SK-N-MC (cell line): ENCODE data around the gene FLNB.

Source experiments
- DNase-seq: peaks from one replicate; pipeline ENCODE4 v3.0.0-alpha.2; 2011; ENCODE audit warnings: low read depth, low spot score
- H3K27ac ChIP-seq: fragments of 200-600 bp; sonication (generic); 2 replicates; pipeline ENCODE4 v1.5.1; 2016; ENCODE audit warnings: mixed run types
- H3K36me3 ChIP-seq: fragments of 200-600 bp; sonication (generic); 2 replicates; pipeline ENCODE4 v1.6.1; 2017; ENCODE audit warnings: antibody characterized with exemption, low read length, mixed read lengths; ENCODE audit not compliant: insufficient read depth
- H3K4me3 ChIP-seq: fragments of 200-600 bp; sonication (generic); 2 replicates; pipeline ENCODE4 v1.5.1; 2016
- H3K9ac ChIP-seq: fragments of 200-600 bp; sonication (generic); 2 replicates; pipeline ENCODE4 v1.8.0; 2017; ENCODE audit warnings: mixed run types, mixed read lengths; ENCODE audit not compliant: insufficient read length
- H3K9me3 ChIP-seq: fragments of 200-600 bp; sonication (generic); 2 replicates; pipeline ENCODE4 v1.6.1; 2017; ENCODE audit warnings: low read depth, mild to moderate bottlenecking, antibody characterized with exemption, low read length, moderate library complexity, mixed read lengths
- EZH2 ChIP-seq: fragments of 200-600 bp; sonication (generic); IDR thresholded peaks from one replicate; pipeline ENCODE4 v1.6.1; 2017; ENCODE audit warnings: antibody characterized with exemption
- FOXP2 ChIP-seq: optimal IDR thresholded peaks from 2 replicates; pipeline ENCODE3; 2011; ENCODE audit warnings: mild to moderate bottlenecking, moderate library complexity; ENCODE audit not compliant: insufficient read depth; ENCODE audit errors: extremely low read length, control extremely low read depth
- POLR2AphosphoS5 ChIP-seq: IDR thresholded peaks from 2 replicates; pipeline ENCODE4 v1.6.1; 2012; ENCODE audit warnings: mild to moderate bottlenecking, low read depth, low read length, borderline replicate concordance

FLNB gene

DNA sequence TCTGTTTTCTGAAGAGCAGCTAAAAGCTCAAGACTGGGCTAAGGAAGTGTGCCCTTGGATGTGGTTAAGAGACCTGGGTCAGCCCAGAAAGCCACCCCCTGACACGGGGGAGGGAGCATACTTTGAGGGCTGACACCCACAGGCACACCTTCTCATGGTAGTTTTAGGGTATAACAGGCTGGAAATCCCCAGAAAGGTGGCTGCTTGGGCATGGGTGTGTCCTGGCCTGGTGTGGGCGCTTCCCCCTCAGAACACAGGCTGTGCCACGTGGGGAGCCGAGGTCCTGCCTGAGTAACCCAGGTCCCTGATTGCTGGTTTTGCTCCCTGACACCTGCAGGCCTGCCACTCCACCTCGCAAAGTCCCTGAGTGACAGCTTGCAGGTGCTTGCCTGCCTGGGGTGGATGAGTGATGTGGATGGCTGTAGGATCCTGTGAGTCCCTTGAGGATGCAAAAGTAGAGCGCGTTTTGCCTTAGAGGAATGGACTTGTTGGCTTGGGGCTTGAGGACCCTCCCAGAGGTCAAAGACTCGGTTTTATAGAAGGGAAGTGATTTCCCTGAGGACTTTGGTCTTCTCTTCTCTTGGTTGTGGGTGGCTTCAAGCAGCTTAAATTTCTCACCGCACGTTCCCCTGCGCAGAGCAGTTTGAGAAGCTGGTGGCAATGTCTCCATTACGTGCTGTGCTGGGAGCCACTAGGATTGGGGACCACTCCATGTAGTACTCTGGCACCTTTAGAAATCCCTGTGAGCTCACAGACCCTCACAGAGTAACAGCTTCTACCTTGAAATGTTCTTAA, 108.1 kb downstream of the FLNB start:
- H3K4me3 ChIP-seq, result no peak overlapping the region
- H3K9ac ChIP-seq, result no peak overlapping the region
- no peak overlapping the region for H3K27ac ChIP-seq
- TF ChIP-seq FOXP2 (no peak), POLR2AphosphoS5 (no peak), EZH2 (no peak)
- H3K36me3 ChIP-seq, result peaks cover 7% of the 10 kb centered on the region; the same call in 1 of the 2 replicates
- no peaks in the 10 kb centered on the region for H3K9me3 ChIP-seq
- no peak for DNase-seq

DNA sequence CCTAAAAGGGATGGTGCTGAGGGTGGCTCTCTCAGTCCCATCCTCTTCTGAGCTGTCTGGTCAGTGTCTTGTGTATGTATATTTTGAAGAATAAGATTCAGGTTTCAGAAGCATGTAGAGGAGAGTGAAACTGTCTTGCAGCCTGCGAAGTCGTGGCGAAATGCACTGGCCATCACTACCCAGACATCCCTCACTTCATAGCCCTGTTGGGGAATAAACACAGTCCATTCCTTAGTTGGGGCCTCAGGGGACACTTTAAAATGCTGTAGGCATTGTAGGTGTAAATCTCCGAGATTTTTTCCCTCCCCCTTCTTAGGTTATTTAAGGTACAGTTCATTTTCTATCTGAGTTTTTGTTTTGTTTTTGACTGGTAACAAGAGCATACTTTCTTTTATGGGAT, 108.8 kb downstream of the FLNB start:
- Histone ChIP-seq H3K4me3 (no peak overlapping the region), H3K27ac (no peak overlapping the region), H3K9ac (no peak overlapping the region), H3K9me3 (no peaks in the 10 kb centered on the region), H3K36me3 (peaks cover 6% of the 10 kb centered on the region; the same call in 1 of the 2 replicates)
- TF ChIP-seq POLR2AphosphoS5 (no peak), FOXP2 (no peak), EZH2 (no peak)
- DNase-seq, result no peak

DNA sequence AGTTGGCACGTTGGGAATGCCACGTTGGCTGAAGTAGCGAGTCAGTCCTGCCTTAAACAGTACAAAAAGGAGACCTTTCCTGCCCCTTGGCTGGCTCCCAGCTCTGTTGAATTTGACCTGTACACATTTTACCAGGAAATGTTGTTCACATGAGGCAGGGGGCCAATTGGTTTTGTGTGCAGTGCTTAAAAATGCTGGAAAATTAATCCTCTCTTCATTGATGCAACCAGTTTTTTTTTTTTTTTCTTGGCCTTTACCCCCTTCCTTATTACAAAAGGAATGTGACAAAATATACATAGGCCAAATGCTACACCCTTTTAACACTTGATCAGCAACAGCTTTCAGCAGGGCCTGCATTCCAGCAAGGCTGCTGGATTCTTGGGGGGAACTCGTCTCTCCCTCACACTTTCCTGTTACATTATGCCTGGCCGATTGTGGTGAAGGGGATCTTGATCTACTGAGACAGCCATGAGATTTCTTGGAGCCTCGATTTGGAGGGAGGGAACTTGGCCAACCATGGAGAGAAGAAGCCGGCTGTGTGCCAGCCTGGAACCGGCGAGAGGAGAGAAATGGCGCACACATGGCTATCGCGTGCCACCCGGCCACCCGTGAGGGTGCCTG, 109.4 kb downstream of the FLNB start:
- H3K9ac ChIP-seq, result no peak overlapping the region

DNA sequence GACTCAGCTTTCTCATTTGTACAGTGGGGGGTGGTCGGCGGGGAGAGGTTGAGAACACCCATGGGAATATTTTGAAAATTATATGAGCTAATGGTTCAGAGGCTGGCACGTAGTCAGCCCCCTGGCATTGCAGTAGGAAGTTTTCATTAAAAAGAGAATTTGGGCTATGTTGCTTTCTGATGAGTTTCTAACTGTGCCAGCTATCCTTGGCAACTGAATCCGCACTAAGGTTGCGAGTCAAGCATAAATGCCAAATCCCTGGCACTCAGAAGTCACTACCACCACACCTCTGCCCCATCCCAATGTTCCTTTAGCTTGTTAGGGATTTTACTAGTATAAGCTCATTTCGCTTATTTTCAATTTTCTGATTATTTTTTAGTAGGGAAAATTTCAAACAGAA, 111.0 kb downstream of the FLNB start:
- Histone ChIP-seq H3K4me3 (no peak overlapping the region), H3K27ac (no peak overlapping the region), H3K9ac (no peak overlapping the region), H3K36me3 (peaks cover 7% of the 10 kb centered on the region; the same call in 1 of the 2 replicates), H3K9me3 (no peaks in the 10 kb centered on the region)
- TF ChIP-seq FOXP2, result no peak
- no peak for TF ChIP-seq EZH2
- TF ChIP-seq POLR2AphosphoS5, result no peak
- no peak for DNase-seq

More for the DNA sequence above, 109.4 kb downstream of the FLNB start:
- no peaks in the 10 kb centered on the region for H3K9me3 ChIP-seq
- no peak overlapping the region for H3K4me3 ChIP-seq
- no peak for TF ChIP-seq EZH2
- no peak for TF ChIP-seq POLR2AphosphoS5
- no peak for TF ChIP-seq FOXP2
- H3K36me3 ChIP-seq, result peaks cover 5% of the 10 kb centered on the region; the same call in 1 of the 2 replicates
- DNase-seq, result no peak
- H3K27ac ChIP-seq, result no peak overlapping the region

DNA sequence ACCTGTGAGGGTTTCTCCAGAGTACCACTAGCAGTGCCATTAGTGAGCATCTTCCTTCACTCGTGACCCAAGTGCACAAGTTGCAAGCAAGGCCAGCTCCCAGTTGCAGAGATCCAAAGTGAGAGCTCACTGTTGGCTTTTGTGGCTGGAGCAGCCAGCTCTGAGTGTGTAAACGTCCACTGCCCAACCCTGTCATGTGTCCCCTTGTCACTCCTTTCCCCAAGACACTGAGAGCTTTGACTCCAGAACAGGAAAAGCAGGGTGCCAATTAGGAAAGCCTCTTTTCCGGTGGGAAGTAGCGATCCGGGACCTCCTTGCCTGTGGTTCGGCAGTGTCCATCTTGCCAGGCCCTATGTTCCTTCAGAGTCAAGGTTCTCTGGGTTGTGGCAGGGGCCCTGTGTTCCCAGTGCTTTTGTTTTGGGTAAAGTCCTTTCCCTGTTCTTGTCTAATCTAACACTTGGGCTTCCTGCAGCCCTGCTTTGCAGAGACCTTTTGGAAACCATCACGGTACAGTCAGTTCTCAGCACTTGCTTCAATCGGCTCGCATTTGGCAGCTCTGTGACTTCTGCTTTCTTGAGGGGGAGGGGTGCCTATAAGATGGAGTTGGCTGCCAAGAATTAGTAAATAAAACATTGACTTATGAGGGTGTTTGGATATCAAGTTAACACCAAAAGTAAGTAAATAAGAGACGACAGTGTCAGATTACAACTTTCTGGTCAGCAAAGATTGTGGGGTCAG, 112.0 kb downstream of the FLNB start:
- TF ChIP-seq FOXP2 (no peak), EZH2 (no peak), POLR2AphosphoS5 (no peak)
- DNase-seq, result no peak
- H3K27ac ChIP-seq, result no peak overlapping the region
- no peak overlapping the region for H3K9ac ChIP-seq
- peaks cover 14% of the 10 kb centered on the region; the same call in 1 of the 2 replicates for H3K36me3 ChIP-seq
- H3K4me3 ChIP-seq, result no peak overlapping the region
- H3K9me3 ChIP-seq, result no peaks in the 10 kb centered on the region

DNA sequence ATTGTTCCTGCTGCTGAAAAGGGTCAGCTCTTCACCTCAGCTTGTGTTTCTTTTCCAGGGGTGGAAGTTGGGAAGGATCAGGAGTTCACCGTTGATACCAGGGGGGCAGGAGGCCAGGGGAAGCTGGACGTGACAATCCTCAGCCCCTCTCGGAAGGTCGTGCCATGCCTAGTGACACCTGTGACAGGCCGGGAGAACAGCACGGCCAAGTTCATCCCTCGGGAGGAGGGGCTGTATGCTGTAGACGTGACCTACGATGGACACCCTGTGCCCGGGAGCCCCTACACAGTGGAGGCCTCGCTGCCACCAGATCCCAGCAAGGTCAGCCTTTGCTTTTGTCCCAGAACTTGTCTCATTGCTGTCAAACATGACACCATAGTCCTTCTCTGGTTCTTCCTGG, 113.0 kb downstream of the FLNB start:
- H3K27ac ChIP-seq, result no peak overlapping the region
- TF ChIP-seq FOXP2 (no peak), POLR2AphosphoS5 (no peak), EZH2 (no peak)

DNA sequence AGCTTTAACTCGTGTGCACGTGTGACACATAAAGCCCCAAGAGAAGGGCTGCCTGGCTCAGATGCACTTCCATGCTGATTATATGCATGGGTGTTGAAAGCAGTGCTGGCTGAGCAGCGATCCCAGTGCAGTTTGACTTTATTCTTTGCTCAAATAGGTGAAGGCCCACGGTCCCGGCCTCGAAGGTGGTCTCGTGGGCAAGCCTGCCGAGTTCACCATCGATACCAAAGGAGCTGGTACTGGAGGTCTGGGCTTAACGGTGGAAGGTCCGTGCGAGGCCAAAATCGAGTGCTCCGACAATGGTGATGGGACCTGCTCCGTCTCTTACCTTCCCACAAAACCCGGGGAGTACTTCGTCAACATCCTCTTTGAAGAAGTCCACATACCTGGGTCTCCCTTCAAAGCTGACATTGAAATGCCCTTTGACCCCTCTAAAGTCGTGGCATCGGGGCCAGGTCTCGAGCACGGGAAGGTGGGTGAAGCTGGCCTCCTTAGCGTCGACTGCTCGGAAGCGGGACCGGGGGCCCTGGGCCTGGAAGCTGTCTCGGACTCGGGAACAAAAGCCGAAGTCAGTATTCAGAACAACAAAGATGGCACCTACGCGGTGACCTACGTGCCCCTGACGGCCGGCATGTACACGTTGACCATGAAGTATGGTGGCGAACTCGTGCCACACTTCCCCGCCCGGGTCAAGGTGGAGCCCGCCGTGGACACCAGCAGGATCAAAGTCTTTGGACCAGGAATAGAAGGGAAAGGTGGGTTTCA, 114.9 kb downstream of the FLNB start:
- no peak for DNase-seq
- Histone ChIP-seq H3K4me3 (no peak overlapping the region), H3K9me3 (no peaks in the 10 kb centered on the region), H3K27ac (no peak overlapping the region), H3K36me3 (peaks cover 32% of the 10 kb centered on the region; the same call in 1 of the 2 replicates), H3K9ac (no peak overlapping the region)
- no peak for TF ChIP-seq EZH2
- TF ChIP-seq POLR2AphosphoS5, result no peak
- TF ChIP-seq FOXP2, result no peak

More for the DNA sequence above, 113.0 kb downstream of the FLNB start:
- Histone ChIP-seq H3K36me3 (peaks cover 23% of the 10 kb centered on the region; the same call in 1 of the 2 replicates), H3K4me3 (no peak overlapping the region), H3K9me3 (no peaks in the 10 kb centered on the region), H3K9ac (no peak overlapping the region)
- DNase-seq, result no peak

DNA sequence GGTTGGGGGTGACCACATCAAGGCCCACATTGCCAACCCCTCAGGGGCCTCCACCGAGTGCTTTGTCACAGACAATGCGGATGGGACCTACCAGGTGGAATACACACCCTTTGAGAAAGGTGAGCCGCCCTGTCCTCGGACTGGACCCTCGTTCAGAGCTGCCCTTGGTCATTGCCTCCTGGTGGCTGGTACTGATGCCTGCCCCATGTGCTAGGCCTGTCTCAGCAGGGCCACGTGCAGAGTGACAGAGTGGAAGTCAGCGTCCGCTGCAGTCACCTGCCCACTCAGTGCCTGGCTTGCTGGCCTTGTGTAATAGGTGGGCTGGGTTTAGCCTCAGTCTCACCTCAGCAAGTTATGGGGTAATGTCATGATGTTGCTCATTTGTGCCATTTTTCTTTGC, 116.2 kb downstream of the FLNB start:
- no peak overlapping the region for H3K27ac ChIP-seq
- peaks cover 32% of the 10 kb centered on the region; the same call in 1 of the 2 replicates for H3K36me3 ChIP-seq
- H3K9ac ChIP-seq, result no peak overlapping the region
- no peaks in the 10 kb centered on the region for H3K9me3 ChIP-seq
- no peak for DNase-seq
- no peak overlapping the region for H3K4me3 ChIP-seq
- TF ChIP-seq EZH2 (no peak), POLR2AphosphoS5 (no peak), FOXP2 (no peak)
